Mammary epithelial cell (primary cell): ENCODE data around the gene DISP3.

Source experiments
- EZH2 ChIP-seq: IDR thresholded peaks from 2 replicates; pipeline ENCODE4 v1.6.1; 2012; ENCODE audit warnings: low read length, inconsistent platforms, borderline replicate concordance
- TF ChIP-seq, protein P1 (sequence below), 2 donors: IDR thresholded peaks in 1 of 2; conservative IDR thresholded peaks in 1 of 2; 2 replicates each; pipeline ENCODE4 v1.5.1; 2011 to 2012; ENCODE audit warnings: inconsistent platforms in 2 of 2, low read length in 2 of 2, mild to moderate bottlenecking in 2 of 2, control low read depth in 1 of 2, low read depth in 1 of 2; ENCODE audit not compliant: insufficient read depth in 1 of 2; ENCODE audit errors: extremely low read depth in 1 of 2

DNA sequence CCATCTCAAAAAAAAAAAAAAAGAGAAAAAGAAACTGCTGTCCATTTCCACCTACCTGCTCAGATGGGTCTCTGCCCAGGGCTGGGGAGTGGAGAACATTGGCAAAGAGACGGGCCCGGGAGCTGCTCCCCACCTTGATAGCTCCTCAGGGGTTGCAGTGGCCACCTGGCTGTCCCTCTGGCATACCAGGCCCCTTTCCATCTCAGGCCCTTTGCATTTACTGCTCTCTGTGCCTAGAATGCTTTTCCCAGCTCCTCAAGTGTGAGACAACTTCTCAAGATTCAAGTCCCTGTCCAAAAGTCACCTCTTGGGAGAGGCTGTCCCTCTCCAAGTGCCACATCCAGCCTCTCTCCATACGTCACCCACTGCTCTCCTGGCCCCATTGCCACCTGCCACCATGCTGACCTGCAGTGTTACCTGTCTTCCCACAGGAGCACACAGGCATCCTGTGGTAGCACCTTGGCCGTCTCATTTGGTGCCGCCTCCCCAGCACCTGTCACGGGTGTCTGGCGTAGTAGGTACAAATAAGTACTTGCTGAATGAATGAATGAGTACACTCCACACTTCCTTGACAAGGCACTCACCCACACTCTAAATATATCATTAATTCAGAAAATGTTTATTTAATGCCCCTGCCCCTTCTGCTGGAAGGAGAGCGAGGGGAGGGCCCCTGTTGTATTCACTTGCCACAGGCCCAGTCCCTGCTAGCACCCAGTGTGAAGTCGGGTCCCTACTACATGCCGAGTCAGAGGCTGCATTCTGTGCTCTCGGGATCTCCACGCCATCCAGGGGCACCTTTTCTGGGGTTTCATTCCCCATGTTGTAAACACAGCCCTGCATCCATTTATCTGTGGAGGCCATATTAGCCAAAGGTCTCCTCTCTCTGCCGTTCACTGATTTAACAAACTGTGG is 48.8 kb downstream of the DISP3 start:
- TF ChIP-seq, protein P1, sequence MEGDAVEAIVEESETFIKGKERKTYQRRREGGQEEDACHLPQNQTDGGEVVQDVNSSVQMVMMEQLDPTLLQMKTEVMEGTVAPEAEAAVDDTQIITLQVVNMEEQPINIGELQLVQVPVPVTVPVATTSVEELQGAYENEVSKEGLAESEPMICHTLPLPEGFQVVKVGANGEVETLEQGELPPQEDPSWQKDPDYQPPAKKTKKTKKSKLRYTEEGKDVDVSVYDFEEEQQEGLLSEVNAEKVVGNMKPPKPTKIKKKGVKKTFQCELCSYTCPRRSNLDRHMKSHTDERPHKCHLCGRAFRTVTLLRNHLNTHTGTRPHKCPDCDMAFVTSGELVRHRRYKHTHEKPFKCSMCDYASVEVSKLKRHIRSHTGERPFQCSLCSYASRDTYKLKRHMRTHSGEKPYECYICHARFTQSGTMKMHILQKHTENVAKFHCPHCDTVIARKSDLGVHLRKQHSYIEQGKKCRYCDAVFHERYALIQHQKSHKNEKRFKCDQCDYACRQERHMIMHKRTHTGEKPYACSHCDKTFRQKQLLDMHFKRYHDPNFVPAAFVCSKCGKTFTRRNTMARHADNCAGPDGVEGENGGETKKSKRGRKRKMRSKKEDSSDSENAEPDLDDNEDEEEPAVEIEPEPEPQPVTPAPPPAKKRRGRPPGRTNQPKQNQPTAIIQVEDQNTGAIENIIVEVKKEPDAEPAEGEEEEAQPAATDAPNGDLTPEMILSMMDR (conservative IDR thresholded peaks at IDR 0.05 in 1 of 2, IDR thresholded peaks at IDR 0.05 in 1 of 2; ENCODE audit: extremely low read depth in 1 of 2, insufficient read depth in 1 of 2, low read depth in 1 of 2, low read length in 2 of 2) = no peak
- no peak for TF ChIP-seq EZH2
